Measurements from ENCODE around the gene KRCC1.

Gene KRCC1

DNA sequence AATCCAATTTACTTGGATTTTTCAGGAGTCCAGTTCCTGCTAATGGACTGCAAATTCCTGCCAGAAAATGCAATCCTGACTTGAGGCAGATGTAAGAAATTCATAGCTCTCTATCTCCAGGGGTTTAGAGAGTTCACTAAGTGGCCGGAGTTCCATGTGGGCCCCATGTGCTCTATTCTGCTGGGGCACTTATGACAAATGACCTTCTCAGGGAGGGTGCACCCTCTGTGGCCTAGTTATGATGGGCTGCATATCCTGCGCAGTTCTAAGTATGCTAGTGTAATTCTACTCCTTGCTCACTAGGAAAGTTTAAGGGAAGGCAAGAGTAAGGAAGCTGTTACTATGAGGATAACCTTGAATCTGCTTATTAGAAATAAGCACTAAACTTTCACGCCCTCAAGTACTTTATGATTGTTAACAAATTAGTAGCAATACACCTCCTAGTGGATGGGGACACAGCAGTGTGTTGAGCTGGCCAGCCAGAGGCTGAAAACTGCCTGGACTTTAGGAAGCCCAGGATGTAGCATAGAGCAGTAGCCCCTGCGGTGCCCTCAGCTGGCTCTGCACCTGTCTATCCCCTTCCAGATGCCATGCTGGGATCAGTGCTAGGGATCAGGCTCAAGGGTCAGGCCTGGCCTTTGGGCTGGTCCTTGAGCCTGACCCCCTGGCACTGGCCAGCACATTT, 26.5 kb upstream of the KRCC1 start:
- ChIA-PET POLR2A (no interaction called here), CTCF (interaction anchor here (1.0 to 4.0 kb wide), 2 partner anchors 9 to 22 kb away, joined by 3 to 19 read pairs; no protein-coding TSS in a partner anchor)
- H3K4me3 ChIP-seq (ENCODE audit: low read depth, low read length): no peak overlapping the region
- no peak for DNase-seq (ENCODE audit: low read depth, low spot score)
- TF ChIP-seq, protein P1, sequence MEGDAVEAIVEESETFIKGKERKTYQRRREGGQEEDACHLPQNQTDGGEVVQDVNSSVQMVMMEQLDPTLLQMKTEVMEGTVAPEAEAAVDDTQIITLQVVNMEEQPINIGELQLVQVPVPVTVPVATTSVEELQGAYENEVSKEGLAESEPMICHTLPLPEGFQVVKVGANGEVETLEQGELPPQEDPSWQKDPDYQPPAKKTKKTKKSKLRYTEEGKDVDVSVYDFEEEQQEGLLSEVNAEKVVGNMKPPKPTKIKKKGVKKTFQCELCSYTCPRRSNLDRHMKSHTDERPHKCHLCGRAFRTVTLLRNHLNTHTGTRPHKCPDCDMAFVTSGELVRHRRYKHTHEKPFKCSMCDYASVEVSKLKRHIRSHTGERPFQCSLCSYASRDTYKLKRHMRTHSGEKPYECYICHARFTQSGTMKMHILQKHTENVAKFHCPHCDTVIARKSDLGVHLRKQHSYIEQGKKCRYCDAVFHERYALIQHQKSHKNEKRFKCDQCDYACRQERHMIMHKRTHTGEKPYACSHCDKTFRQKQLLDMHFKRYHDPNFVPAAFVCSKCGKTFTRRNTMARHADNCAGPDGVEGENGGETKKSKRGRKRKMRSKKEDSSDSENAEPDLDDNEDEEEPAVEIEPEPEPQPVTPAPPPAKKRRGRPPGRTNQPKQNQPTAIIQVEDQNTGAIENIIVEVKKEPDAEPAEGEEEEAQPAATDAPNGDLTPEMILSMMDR (IDR thresholded peaks at IDR 0.05; ENCODE audit: insufficient read depth, low read length, missing control alignments): no peak

DNA sequence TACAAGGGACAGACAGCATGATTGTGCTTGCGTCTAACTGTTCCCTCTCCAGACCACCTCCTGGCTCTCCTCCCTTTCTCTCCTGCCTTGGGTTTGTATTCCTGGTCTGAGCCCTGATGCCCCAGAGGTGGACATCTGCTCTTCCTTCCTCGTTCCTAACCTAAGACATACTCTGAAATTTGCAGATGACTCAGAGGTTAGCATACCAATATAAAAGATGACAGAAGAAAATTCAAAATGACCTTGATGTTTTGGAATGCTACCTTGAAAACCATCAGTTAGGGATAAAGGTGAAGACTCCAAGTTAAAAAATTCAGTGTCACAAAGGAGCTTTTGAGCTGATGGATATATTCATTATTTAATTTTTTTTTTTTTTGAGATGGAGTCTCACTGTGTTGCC, 25.0 kb upstream of the KRCC1 start:
- DNase-seq (ENCODE audit: low read depth, low spot score): no peak
- TF ChIP-seq, protein P1 (IDR thresholded peaks at IDR 0.05; ENCODE audit: insufficient read depth, low read length, missing control alignments): no peak
- ChIA-PET CTCF (interaction anchor here (4.0 kb wide), 1 partner anchor 20 kb away, joined by 19 read pairs; no protein-coding TSS in a partner anchor), POLR2A (no interaction called here)
- no peak overlapping the region for H3K4me3 ChIP-seq (ENCODE audit: low read depth, low read length)

- CTCF ChIA-PET: interaction anchor here (0.6 to 5.7 kb wide), 2 partner anchors 18 to 113 kb away, joined by 3 to 45 read pairs; no protein-coding TSS in a partner anchor
- no peak for DNase-seq (ENCODE audit: low read depth, low spot score)
- no peak overlapping the region for H3K4me3 ChIP-seq (ENCODE audit: low read depth, low read length)
- TF ChIP-seq, protein P1 (IDR thresholded peaks at IDR 0.05; ENCODE audit: insufficient read depth, low read length, missing control alignments): no peak
- POLR2A ChIA-PET: no interaction called here
Measured at GRCh38 chr2:88078643-88079172, 23.1 kb upstream of the KRCC1 start.

DNA sequence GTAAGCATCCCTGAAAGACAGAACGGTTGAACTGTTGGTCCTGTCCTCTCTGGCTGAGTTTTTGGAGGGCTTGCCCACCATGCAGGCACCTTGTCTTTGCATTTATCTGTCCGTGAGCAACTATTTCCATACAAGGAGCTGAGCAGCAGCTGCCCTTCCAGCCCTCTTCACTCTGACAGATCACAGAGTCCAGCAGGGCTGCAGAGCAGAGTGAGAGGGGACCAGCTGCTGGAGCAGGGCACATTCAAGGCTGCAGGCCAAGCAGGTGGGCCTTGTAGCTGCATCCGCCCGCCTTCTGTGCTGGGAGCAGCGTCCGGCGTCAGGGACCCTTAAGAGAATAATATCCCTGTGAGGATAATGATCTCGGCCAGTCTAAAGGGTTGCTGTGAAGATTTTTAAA, 21.5 kb upstream of the KRCC1 start:
- POLR2A ChIA-PET: no interaction called here
- CTCF ChIA-PET: interaction anchor here (5.7 kb wide), 1 partner anchor 16 kb away, joined by 45 read pairs; no protein-coding TSS in a partner anchor
- no peak for DNase-seq (ENCODE audit: low read depth, low spot score)
- TF ChIP-seq, protein P1 (IDR thresholded peaks at IDR 0.05; ENCODE audit: insufficient read depth, low read length, missing control alignments): no peak
- no peak overlapping the region for H3K4me3 ChIP-seq (ENCODE audit: low read depth, low read length)

DNA sequence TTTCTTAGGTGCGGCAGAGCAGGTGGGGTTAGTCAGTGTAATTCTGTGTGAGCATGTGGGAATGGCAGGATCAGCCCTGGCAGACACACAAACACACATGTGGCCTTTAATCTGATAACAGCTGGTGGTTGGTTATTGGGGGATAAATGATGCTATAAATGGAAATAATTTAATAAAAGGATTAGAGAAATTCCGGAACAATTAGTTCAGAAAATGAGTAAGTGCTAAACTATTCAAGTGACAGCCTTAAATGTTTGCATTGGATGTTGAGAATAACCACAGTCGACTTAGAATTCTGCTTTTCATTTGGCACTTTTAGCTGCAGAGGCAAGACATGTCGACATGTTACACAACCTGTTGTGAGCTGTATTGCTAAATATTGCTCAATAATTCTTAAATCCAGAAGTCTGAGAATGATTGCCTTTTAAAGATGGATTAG, 19.3 kb upstream of the KRCC1 start:
- TF ChIP-seq, protein P1 (IDR thresholded peaks at IDR 0.05; ENCODE audit: insufficient read depth, low read length, missing control alignments): no peak
- no peak overlapping the region for H3K4me3 ChIP-seq (ENCODE audit: low read depth, low read length)
- peak; percentile 87 for DNase-seq (ENCODE audit: low read depth, low spot score)
- POLR2A ChIA-PET: interaction anchor here (1.2 kb wide), 1 partner anchor 21 kb away, joined by 4 read pairs; no protein-coding TSS in a partner anchor
- CTCF ChIA-PET: interaction anchor here (1.0 to 5.7 kb wide), 2 partner anchors 14 to 27 kb away, joined by 4 to 45 read pairs; no protein-coding TSS in a partner anchor

DNA sequence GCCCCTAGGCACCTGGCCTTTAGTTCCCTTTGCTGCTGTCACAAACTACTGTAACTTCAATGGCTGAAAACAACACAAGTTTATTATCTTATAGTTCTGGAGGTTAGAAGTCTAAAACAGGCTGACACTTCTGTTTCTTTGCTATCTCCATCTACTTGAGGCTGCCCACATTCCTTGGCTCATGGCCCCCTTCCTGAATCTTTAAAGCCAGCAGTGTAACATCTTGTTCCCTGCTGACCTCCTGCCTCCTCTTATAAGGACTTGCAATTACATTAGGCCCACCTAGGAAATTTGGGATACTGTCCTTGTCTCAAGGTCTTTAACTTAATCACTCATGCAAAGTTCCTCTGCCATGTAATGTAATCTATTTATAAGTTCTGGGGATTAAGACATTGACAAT, 18.6 kb upstream of the KRCC1 start:
- ChIA-PET CTCF (interaction anchor here (1.0 to 5.7 kb wide), 2 partner anchors 13 to 26 kb away, joined by 4 to 45 read pairs; no protein-coding TSS in a partner anchor), POLR2A (interaction anchor here (1.2 kb wide), 1 partner anchor 20 kb away, joined by 4 read pairs; no protein-coding TSS in a partner anchor)
- no peak overlapping the region for H3K4me3 ChIP-seq (ENCODE audit: low read depth, low read length)
- TF ChIP-seq, protein P1 (IDR thresholded peaks at IDR 0.05; ENCODE audit: insufficient read depth, low read length, missing control alignments): no peak
- no peak for DNase-seq (ENCODE audit: low read depth, low spot score)
